GM06990 (cell line): Measurements from ENCODE around the gene KRT38.
A peak's percentile ranks its signal among the peaks of the same experiment; 100 is the strongest.

Experiments used
- DNase-seq: peaks from one replicate; pipeline ENCODE4 v3.0.0-alpha.2; 2011; ENCODE audit not compliant: insufficient read length; ENCODE audit errors: extremely low read depth
- H3K27me3 ChIP-seq: replicated peaks from 2 replicates; pipeline ENCODE4 v1.6.0; 2011; ENCODE audit warnings: low read length; ENCODE audit not compliant: control insufficient read depth, insufficient read depth
- H3K36me3 ChIP-seq: 2 replicates; pipeline ENCODE4 v1.5.1; 2011; ENCODE audit warnings: low read length; ENCODE audit not compliant: control insufficient read depth, insufficient read depth
- H3K4me3 ChIP-seq: replicated peaks from 2 replicates; pipeline ENCODE4 v1.5.1; 2011; ENCODE audit warnings: low read depth, mild to moderate bottlenecking, control low read depth, low read length
- TF ChIP-seq, protein P1 (sequence below): IDR thresholded peaks from 2 replicates; pipeline ENCODE4 v1.5.1; 2011; ENCODE audit warnings: low read length, control low read depth, mild to moderate bottlenecking, inconsistent platforms; ENCODE audit not compliant: insufficient read depth, poor library complexity, severe bottlenecking

Gene KRT38

DNA sequence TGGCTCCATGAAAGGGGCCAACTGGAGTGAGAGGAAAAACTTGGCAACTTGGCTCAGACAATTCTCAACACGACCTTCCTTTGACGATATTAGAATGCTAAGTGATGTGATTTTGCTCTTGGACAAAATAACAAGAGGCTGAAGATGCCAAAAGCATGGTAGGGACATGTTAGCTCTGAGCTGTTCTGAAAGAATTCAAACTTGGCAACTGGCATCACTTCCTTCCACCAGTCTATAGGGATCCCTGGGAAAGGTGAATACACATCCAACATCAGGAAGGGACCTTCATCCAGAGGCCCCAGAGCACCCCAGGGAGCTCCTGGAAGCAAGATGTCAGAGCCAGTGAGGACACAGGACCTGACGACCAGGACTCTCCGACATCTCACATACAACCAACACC lies 20.6 kb downstream of the KRT38 start:
- Histone ChIP-seq H3K27me3 (no peaks in the 10 kb centered on the region), H3K36me3 (no peaks in the 10 kb centered on the region), H3K4me3 (no peak overlapping the region)
- no peak for DNase-seq
- TF ChIP-seq, protein P1, sequence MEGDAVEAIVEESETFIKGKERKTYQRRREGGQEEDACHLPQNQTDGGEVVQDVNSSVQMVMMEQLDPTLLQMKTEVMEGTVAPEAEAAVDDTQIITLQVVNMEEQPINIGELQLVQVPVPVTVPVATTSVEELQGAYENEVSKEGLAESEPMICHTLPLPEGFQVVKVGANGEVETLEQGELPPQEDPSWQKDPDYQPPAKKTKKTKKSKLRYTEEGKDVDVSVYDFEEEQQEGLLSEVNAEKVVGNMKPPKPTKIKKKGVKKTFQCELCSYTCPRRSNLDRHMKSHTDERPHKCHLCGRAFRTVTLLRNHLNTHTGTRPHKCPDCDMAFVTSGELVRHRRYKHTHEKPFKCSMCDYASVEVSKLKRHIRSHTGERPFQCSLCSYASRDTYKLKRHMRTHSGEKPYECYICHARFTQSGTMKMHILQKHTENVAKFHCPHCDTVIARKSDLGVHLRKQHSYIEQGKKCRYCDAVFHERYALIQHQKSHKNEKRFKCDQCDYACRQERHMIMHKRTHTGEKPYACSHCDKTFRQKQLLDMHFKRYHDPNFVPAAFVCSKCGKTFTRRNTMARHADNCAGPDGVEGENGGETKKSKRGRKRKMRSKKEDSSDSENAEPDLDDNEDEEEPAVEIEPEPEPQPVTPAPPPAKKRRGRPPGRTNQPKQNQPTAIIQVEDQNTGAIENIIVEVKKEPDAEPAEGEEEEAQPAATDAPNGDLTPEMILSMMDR = no peak

DNA sequence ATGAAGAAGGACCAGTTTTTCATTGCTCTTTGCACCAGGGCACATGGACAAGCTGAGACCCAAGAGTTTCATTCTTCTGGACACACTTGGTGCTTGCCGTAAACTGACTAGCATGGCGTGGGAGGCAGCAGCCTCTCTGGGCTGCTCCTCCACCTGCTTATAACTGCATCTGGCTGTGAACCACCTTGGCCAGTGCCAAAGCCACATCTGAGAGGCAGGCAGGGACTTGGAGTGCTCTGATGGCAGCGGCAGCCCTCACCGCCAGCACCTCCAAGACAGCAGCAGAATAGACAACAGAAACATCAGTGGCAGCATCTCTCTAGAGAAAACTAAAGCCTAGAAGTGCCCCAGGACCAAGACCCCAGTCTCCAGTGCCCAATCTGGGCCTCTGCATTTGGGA lies 21.1 kb downstream of the KRT38 start:
- H3K36me3 ChIP-seq = no peaks in the 10 kb centered on the region
- no peak overlapping the region for H3K4me3 ChIP-seq
- no peak for DNase-seq
- TF ChIP-seq, protein P1 = no peak
- H3K27me3 ChIP-seq = no peaks in the 10 kb centered on the region

DNA sequence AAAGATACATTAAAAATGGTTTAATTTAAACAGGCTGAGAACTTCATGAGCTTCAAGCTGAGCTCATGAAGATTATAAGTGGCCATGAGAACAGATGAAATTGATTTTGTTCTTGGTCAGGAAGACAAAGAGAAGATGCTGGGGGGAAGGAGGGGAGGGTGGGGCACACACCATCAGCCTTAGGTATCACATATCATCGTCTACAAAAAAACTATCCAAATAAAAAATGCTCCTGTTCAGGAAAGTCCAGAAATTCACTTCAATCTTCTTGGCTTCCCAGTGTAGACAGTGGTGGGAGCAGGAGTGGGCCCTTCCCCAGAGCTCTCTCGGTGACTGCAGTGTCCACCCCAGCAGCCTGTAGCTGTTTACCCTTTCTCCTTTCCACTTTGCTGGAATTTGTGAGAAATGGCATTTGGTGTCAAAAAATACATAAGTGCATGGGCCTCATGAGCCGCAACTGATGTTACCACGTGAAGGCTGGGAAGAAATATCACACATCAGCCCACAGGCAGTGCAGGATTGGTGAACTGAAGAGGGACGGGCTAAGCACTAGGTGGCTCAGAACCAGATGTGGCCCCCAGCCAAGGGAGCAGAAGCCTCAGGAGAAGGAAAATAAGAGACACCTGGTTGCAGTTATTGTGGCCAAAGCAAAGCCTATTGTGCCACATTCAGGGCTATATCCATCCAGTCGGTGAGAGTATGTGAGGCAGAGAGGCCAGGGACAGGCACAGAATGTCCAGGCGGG lies 22.5 kb downstream of the KRT38 start:
- TF ChIP-seq, protein P1 = no peak
- Histone ChIP-seq H3K27me3 (no peaks in the 10 kb centered on the region), H3K4me3 (no peak overlapping the region), H3K36me3 (no peaks in the 10 kb centered on the region)
- DNase-seq = no peak

DNA sequence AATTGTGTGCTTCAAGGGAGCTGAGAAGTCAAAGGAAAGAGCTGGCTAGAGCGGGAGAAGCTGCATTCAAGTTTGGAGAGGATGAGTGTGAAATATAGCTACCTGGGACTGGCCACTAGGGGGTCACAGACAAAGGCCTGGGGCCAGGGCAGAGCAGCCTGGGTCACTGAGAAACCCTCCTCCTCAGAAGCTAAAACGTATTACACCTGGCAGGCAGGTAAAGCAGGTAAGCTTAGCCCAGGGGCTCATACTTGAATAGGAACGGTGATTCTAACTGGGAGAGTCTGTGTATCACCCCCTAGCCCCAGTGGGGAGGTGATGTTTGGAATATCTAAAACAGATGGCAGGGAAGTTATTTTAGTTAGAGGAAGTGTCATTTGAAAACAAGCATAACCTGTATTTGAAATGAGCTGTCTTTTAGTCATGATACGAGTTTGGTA lies 23.2 kb downstream of the KRT38 start:
- H3K4me3 ChIP-seq = no peak overlapping the region
- TF ChIP-seq, protein P1 = peak; percentile 75
- no peaks in the 10 kb centered on the region for H3K27me3 ChIP-seq
- H3K36me3 ChIP-seq = no peaks in the 10 kb centered on the region
- no peak for DNase-seq

DNA sequence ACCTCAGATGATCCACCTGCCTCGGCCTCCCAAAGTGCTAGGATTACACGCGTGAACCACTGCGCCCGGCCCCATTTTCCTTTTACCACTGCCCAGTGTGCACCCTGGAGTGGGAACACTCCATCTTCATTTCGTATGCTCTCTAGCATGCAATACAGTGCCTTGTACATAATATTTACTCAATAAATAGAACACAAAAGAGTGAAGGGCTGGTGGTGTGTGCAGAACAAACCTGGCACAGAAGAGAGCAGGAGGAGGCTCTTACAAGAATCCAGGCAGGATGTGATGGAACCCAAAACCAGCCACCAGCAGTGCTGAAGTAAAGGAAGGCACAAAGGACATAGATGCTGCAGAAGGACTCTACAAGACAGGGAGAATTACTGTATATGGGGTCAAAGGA lies 23.7 kb downstream of the KRT38 start:
- TF ChIP-seq, protein P1 = no peak
- no peaks in the 10 kb centered on the region for H3K36me3 ChIP-seq
- H3K4me3 ChIP-seq = no peak overlapping the region
- DNase-seq = no peak
- no peaks in the 10 kb centered on the region for H3K27me3 ChIP-seq
